Activated T-helper 1 cell treated with anti-CD3 and anti-CD28 coated beads, Interleukin-12 subunit alpha, Interleukin-12 subunit beta, Interleukin-2, Interleukin-4 antibody, amounts not matched to agents 30 ng/mL and 10 ng/mL and 1 ng/mL, durations not matched to agents 14 hours and 24 hours and 36 hours (primary cell): ENCODE data around the gene RTN4R. TPM values are rescaled to one million over a fixed set of nuclear protein-coding genes. Genes with fewer than 3 reads are reported as not detected.
A peak's percentile ranks its signal among the peaks of the same experiment; 100 is the strongest.
"Not testable (repeated sequence)": the region's sequence is repeated elsewhere in the genome, so short reads cannot be mapped to it uniquely, and the experiment has no call there.

Experiments used
- DNase-seq: peaks from one replicate; pipeline ENCODE4 v3.0.0; 2021; ENCODE audit warnings: low spot score
- H3K27ac Mint-ChIP-seq: one replicate; pipeline ENCODE4 v1.8.0; 2021; ENCODE audit warnings: mild to moderate bottlenecking, mixed read lengths
- H3K27me3 Mint-ChIP-seq: one replicate; pipeline ENCODE4 v1.8.0; 2022; ENCODE audit warnings: mild to moderate bottlenecking, moderate library complexity, mixed read lengths; ENCODE audit not compliant: insufficient read depth
- H3K36me3 Mint-ChIP-seq: one replicate; pipeline ENCODE4 v1.8.0; 2021; ENCODE audit warnings: low read depth, mixed read lengths
- H3K4me1 Mint-ChIP-seq: one replicate; pipeline ENCODE4 v1.8.0; 2021; ENCODE audit warnings: low read depth, mixed read lengths
- H3K4me3 Mint-ChIP-seq: one replicate; pipeline ENCODE4 v1.8.0; 2021; ENCODE audit warnings: mild to moderate bottlenecking, moderate library complexity, mixed read lengths
- H3K9me3 Mint-ChIP-seq: one replicate; pipeline ENCODE4 v1.8.0; 2021; ENCODE audit warnings: mixed read lengths
- intact Hi-C: fragments of 100-400 bp; cut with micrococcal nuclease; formaldehyde crosslinking; loops from one replicate; pipeline ENCODE4 v1.15.1; 2024
- total RNA-seq: library from RNA; stranded (reverse); gene quantifications from 2 replicates; pipeline ENCODE4 v1.2.3, GENCODE V29; 2022

RTN4R gene
- total RNA-seq, 1 donor from 2014 or later: 1.7 TPM

DNA sequence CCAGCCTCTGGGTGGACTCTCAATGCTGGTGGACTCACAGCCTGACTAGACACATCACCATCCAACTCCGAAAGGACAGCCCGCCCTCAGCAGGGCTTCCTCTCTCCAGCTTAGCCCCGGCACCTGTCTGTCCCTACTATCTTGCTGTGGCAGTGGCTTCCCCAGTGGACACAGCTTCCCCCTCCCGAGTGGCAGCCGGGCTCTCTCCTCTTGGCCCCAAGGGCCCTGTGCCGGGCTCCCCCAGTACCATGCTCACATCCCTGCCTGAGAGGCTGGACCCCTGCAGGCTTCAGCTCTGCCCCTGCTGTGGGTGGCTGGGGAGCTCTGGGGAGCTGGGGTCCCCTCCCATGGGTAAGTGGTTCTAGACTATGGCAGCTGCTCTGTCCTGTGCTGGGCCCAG is 42.7 kb upstream of the RTN4R start:
- H3K4me3 Mint-ChIP-seq, H3K36me3 Mint-ChIP-seq, intact Hi-C loops, H3K9me3 Mint-ChIP-seq, H3K4me1 Mint-ChIP-seq, DNase-seq, H3K27me3 Mint-ChIP-seq, H3K27ac Mint-ChIP-seq: not testable (repeated sequence)

DNA sequence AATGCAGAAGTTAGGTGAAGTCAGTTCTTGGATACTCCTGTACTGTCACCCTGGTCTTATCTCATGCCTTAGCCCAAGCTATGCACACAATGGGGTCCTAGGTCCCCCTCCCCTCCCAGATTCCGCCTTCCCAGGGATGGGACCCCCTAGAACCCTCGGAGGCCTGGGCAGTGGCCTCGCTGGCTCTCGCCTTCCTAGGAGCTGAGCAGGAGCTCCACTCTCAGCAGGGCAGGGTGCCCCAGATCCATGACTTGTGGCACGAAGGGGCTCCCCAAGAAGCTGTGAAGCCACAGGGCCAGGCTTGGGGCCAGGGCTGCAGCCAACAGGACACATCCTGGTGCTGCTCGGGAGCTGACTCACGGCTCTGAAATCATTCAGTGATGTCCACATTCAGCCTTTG is 42.1 kb upstream of the RTN4R start:
- H3K9me3 Mint-ChIP-seq, H3K27me3 Mint-ChIP-seq, H3K4me3 Mint-ChIP-seq, H3K27ac Mint-ChIP-seq, H3K4me1 Mint-ChIP-seq, H3K36me3 Mint-ChIP-seq, intact Hi-C loops, DNase-seq: not testable (repeated sequence)

DNA sequence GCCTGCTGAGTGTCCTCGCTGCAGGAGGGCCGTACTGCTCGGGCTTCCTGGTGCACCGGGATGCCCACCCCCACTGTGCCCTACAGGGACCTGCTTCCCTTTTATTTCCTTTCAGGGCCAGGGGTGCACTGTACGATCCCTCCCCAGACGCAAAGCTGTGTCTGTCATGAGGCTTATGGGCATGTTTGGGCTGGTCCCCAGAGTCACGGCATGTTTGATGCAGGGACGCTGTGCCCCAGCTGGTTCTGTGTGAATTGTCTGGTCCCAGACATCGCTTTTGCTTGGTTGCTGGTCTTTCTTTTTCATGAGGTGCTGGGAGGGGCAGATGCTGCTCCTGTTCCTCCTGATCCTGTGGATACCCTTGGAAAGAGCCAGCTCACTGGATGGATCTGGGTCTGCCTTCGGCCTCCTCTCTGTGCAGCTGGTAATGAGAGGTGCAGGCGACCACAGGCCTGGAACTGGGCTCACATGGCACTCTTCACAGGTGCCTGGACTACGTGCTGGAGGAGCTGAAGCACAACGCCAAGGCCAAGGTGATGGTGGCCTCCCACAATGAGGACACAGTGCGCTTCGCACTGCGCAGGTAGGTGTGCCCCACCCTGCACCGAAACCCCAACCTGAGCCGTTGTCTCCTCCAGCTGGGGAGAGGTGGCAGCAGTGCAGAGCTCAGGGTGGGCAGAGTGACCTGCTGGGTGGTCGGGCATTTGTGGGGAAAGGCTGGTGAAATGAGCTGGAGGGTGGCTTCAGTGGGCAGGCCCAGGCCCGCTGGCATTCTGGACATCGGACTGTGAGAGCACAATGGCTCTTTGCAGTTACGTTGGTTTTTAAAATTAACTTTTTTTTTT is 40.9 kb upstream of the RTN4R start:
- H3K27me3 Mint-ChIP-seq, H3K27ac Mint-ChIP-seq, H3K36me3 Mint-ChIP-seq, H3K9me3 Mint-ChIP-seq, H3K4me3 Mint-ChIP-seq, H3K4me1 Mint-ChIP-seq, DNase-seq, intact Hi-C loops: not testable (repeated sequence)

DNA sequence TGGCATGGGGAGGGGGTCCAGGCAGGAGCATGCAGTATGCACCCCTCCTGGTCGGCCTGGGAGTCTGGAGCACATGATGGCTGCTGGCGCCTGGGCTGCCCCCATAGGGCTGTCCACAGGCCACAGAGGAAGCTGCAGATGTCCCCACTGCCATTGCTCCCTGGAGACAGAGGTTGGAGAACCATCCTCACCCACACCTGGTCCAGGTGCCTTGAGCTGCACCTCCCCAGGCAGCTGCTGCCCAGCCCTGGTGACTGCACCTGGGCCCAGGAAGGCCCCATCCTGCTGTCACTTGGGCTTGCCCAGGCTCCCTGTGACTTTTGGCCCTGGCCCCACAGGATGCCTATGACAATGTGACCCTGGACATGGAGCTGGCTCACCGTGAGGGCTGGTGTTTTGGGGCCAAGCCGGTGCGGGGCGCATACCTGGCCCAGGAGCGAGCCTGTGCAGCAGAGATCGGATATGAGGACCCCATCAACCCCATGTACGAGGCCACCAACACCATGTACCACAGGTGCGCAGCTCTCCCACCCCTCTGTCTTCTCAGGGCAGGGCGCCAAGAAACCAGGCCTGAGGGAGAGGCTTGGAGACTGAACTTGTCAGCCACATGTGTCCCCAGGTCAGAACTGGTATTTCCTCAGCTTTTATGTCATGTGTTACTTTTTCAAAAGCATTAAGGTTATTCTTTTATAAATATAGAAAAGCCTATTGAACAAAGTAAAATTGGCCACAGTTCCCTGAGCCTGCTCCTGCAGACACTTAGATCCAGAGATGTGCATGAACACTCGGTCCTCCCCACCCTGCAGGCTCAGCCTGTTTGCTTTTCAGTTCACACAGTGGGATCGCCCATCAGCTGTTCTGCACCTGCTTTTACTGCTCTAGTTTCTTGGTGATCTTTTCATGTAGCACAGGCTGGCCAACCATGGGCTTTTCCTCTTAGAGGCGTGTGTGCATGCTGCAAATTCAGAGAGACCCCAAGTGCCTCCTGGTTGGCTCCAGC is 39.6 kb upstream of the RTN4R start:
- H3K36me3 Mint-ChIP-seq, H3K27ac Mint-ChIP-seq, H3K9me3 Mint-ChIP-seq, H3K27me3 Mint-ChIP-seq, H3K4me3 Mint-ChIP-seq, intact Hi-C loops, H3K4me1 Mint-ChIP-seq, DNase-seq: not testable (repeated sequence)

DNA sequence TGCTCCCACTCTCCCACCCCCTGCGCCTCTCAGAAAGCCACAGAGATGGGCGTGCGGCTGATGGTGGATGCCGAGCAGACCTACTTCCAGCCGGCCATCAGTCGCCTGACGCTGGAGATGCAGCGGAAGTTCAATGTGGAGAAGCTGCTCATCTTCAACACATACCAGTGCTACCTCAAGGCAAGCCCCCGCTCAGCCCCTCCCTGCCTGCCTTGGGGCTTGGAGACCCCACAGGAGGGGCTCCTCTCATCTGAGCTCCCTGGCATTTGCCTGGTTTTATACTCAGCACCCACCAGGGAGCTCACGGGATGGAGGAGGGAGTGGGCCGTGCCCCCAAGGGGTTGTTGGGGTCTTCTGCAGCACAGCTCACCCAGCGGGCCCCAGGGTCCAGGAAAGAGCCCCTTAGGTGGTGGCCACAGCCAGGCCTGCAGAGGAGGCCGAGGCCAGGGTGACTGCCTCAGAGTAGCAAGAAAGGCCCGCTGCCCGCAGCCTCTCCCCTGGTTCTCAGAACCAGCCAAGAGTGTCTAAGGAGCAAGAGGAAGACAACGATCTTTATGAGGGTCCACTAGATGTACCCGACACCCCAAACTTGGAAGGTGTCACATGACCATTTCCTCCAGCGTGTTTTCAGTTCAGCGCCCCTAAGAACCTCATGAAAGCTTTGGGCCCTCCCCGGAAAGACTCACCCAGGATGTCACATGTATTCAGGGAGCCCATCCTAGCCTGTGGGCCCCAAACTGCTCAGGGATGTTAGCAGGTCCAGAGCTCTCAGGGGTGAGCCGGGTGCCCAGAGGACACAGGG is 38.7 kb upstream of the RTN4R start:
- H3K36me3 Mint-ChIP-seq, H3K4me1 Mint-ChIP-seq, H3K27ac Mint-ChIP-seq, H3K4me3 Mint-ChIP-seq, H3K27me3 Mint-ChIP-seq, intact Hi-C loops, DNase-seq, H3K9me3 Mint-ChIP-seq: not testable (repeated sequence)

DNA sequence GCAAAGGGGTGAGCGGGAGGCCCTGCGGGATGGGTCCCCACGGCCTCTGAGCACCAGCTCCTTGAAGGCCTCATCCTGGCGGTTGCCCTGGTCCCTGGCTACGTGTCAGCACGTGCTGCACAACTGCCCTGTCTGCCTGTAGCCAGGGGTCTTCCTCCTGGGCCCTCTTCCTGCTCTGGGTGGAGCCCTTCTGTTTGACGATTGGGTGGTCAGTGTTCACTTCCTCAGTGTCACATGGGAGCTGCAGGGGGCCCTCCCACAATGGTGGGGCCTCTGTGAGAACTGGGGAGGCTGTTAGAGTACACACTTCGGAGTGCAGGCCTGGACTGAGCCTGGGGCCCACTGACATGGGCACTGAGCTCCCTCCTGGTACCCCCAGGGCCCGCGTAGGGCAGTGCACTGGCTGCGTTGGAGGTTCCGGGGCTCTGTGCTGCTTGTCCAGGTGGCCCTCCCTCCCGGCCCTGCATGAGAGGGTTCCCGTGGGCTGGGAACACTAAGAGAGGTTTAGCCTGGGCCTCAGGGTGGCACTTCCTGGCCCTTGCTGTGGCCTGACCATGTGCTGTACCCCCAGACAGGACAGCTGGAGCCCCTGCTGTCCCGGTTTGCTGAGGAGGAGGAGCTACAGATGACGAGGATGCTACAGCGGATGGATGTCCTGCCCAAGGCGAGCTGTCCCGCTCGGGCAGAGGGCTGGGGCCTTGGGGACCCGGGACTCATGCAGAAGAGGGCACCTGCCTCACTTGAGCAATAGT is 38.0 kb upstream of the RTN4R start:
- H3K27ac Mint-ChIP-seq: no peak overlapping the region
- no peak for DNase-seq
- H3K4me3 Mint-ChIP-seq: no peak overlapping the region
- H3K9me3 Mint-ChIP-seq: no peaks in the 10 kb centered on the region
- H3K27me3 Mint-ChIP-seq: no peaks in the 10 kb centered on the region
- no peaks in the 10 kb centered on the region for H3K36me3 Mint-ChIP-seq
- intact Hi-C loops: no loop called here
- no peaks in the 10 kb centered on the region for H3K4me1 Mint-ChIP-seq

DNA sequence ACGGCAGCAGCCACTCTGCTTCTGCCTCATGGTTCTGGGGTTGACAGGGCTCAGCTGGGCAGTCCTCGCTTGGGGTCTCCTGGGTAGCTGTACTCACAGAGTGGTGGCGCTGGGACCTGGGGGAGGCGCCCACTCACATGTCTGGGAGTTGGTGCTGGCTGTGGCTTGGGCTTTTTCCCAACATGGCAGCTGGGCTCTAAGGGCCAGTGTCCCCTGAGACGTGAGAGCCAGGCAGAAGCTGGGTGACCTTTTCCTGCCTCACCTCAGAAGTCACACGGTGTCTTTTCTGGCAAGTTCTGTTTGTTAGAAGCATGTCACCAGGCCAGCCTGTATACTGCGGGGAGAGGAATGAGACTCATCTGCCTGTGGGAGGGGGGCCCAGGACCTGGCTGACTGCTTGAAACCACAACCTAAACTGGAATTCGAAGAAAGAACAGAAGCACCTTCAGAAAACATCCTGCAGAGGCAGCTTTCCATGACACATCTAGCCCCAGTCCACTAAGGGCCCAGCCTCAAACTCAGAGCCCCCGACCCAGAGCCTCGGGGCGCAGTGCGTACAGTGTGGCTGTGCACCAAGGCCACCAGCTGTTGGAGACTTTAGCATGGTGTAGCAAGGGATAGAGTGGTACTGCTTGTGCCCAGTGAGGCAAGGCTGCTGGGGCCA is 37.2 kb upstream of the RTN4R start:
- intact Hi-C loops, H3K36me3 Mint-ChIP-seq, H3K4me1 Mint-ChIP-seq, H3K9me3 Mint-ChIP-seq, H3K4me3 Mint-ChIP-seq, H3K27me3 Mint-ChIP-seq, H3K27ac Mint-ChIP-seq, DNase-seq: not testable (repeated sequence)

DNA sequence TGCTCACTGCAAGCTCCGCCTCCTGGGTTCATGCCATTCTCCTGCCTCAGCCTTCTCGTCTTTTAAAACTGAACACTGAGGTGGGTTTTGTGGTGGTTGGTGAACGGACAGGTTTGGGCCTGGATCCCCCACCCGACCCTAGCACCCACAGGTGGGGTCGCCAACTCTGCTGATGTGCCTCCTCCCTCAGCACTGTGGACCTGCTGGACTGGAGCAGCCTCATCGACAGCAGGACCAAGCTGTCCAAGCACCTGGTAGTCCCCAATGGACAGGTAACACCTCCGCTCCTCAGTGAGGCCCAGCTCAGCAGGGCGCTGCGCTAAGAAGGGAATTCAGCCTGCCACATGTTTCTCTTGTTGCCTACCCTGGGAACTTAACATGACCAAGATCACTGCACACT is 36.5 kb upstream of the RTN4R start:
- DNase-seq: no peak
- no peaks in the 10 kb centered on the region for H3K27me3 Mint-ChIP-seq
- no peaks in the 10 kb centered on the region for H3K36me3 Mint-ChIP-seq
- no peaks in the 10 kb centered on the region for H3K4me1 Mint-ChIP-seq
- intact Hi-C loops: no loop called here
- no peaks in the 10 kb centered on the region for H3K9me3 Mint-ChIP-seq
- no peak overlapping the region for H3K4me3 Mint-ChIP-seq
- H3K27ac Mint-ChIP-seq: no peak overlapping the region

DNA sequence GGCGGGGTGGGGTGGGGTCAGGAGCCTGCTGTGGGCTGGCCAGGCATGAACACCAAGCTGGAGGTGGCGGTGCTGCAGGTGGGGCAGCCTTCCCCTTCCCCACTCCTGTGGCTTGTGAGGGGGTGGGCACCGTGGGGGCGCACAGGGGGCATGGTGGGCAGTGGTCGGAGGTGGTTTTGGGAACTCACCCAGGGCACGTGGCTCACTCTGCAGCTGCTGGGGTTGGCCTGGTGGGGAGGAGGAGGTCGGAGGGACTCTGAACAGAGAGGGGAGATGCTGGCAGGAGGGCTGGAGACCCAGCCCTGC is 35.1 kb upstream of the RTN4R start:
- DNase-seq, H3K27me3 Mint-ChIP-seq, H3K9me3 Mint-ChIP-seq, intact Hi-C loops, H3K27ac Mint-ChIP-seq, H3K4me3 Mint-ChIP-seq, H3K4me1 Mint-ChIP-seq, H3K36me3 Mint-ChIP-seq: not testable (repeated sequence)

DNA sequence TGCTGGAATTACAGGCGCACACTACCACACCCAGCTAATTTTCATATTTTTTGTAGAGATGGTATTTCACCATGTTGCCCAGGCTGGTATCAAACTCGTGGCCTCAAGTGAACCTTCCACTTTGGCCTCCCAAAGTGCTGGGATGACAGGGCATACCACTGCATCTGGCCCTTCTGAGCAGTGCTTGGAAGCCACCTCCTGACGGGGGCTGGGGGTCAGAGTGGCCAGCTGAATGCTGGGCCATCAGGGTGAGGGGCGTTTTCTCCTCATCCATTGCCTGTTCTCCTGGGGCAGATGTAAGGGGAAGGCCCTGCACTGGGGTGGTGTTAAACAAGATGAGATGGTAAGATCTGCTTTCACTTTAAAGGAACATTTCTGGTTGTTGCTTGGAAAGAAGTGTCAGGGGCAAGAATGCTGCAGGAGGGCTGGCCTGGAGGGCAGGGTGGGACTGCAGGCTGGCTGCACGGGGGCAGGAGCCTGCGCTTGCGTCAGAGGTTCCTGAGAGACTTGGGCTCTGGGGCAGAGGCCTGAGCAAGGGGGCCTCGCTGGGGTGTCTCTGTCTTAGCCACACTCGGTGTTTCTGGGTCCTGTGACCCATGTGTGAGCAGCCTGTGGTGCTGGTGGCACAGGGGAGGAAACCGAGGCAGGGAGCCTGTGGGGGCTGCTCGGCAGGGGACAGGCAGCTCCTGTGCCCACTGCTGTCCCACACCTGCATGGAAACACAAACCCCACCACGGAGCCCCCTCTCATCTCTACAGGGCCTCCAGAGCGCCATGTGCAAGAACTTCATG is 34.5 kb upstream of the RTN4R start:
- Mint-ChIP-seq H3K4me3 (no peak overlapping the region), H3K27ac (no peak overlapping the region), H3K9me3 (no peaks in the 10 kb centered on the region), H3K36me3 (no peaks in the 10 kb centered on the region), H3K4me1 (no peaks in the 10 kb centered on the region), H3K27me3 (peaks cover 6% of the 10 kb centered on the region)
- no peak for DNase-seq
- intact Hi-C loops: no loop called here

DNA sequence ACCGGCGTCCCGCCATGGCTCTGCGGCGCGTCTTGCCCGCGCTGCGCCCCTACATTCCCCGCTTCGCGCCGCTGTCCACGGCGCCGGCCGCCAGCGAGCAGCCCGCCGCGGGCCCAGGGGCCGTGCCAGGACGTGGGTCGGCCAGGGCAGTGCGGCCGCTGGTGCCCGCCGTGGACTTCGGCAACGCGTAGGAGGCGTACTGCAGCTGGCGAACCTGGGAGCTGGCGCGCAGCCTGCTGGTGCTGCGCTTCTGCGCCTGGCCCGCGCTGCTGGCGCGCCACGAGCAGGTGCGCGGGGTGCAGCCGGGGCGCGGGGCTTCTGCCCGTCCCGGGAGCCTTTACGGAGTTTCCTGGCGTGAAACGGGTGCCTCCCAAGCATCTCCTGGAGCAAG is 31.6 kb upstream of the RTN4R start:
- intact Hi-C loops: loop anchor here (1.0 kb wide), 4 partner anchors 21 to 278 kb away; partner anchors contain the start of genes DGCR6L, RTN4R and TANGO2

More for the DNA sequence above, 31.6 kb upstream of the RTN4R start:
- H3K4me1 Mint-ChIP-seq: no peaks in the 10 kb centered on the region
- peak overlapping the region; percentile 73 for H3K4me3 Mint-ChIP-seq
- H3K36me3 Mint-ChIP-seq: no peaks in the 10 kb centered on the region
- H3K9me3 Mint-ChIP-seq: no peaks in the 10 kb centered on the region
- H3K27ac Mint-ChIP-seq: no peak overlapping the region
- H3K27me3 Mint-ChIP-seq: peaks cover 6% of the 10 kb centered on the region
- DNase-seq: no peak
